ENCODE results near the gene PITHD1.

DNA sequence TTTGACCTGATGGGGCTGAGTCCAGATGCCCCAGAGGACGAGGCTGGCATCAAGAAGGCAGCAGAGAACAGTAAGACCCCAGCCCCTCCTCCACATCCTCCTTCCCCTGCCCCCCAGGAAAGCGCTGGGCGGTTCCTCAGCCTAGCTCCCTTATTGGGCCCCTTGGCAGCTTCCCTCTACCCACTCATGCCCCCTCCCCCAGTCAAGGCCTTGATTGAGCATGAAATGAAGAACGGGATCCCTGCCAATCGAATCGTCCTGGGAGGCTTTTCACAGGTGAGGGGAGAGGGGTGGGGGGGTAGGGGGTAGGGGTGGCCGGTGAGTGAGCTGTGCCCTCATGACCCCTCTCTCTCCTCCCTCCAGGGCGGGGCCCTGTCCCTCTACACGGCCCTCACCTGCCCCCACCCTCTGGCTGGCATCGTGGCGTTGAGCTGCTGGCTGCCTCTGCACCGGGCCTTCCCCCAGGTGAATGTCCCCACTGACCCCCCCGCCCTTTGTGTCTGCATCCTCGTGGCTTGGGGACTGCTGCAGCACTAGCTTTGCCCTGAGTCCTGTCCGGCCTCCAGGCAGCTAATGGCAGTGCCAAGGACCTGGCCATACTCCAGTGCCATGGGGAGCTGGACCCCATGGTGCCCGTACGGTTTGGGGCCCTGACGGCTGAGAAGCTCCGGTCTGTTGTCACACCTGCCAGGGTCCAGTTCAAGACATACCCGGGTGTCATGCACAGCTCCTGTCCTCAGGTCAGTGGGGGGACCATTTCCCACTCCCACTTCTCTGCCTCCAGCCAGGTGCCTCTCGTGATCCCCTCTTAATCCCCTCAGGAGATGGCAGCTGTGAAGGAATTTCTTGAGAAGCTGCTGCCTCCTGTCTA, 15.9 kb downstream of the PITHD1 start:
- no peak for TF ChIP-seq CTCF (IDR thresholded peaks at IDR 0.05)
- no peak for TF ChIP-seq POLR2A (IDR thresholded peaks at IDR 0.05)
- no peak for TF ChIP-seq EP300 (IDR thresholded peaks at IDR 0.05)

All from upper lobe of left lung (tissue), 4 donors.